ENCODE data around the gene APBA1.
"Not testable (repeated sequence)": the region's sequence is repeated elsewhere in the genome, so short reads cannot be mapped to it uniquely, and the experiment has no call there.

APBA1 gene

DNA sequence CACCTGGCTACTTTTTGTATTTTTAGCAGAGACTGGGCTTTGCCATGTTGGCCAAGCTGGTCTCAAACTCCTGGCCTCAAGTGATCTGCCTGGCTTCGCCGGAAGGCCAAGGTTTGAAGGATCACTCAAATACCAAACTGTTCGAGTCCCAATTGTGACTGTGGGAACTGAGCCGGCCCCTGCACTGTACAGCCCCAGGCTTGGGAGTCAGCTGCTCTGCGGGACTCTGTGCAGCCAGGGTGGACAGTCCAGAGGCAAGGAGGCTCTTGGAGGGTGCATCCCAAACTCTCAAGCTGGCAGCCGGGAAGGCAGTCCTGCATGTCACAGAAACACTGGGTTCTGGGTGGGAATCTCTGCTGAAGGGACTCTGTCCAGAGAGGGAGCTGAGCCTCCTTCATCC is 238.2 kb downstream of the APBA1 start:
- DNase-seq, result no peak

DNA sequence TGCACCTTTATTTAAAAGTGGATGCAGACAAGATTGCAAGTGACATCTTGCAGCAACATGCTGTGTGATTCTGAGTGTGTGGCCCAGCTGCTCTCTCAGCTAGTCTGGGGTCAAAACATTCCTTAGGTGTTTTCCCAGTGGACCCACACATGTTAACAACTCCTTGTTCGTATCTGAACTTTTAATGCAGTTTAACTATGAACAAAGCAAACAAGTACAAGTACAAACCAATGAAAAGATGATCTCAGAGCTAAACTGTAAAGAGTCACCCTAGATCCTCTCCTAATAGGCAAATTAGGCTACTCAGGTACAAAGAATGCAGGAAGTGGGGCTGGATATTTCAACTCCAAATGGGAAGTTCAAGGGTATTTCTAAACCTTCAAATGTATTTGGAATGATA is 238.8 kb downstream of the APBA1 start:
- DNase-seq, result no peak

DNA sequence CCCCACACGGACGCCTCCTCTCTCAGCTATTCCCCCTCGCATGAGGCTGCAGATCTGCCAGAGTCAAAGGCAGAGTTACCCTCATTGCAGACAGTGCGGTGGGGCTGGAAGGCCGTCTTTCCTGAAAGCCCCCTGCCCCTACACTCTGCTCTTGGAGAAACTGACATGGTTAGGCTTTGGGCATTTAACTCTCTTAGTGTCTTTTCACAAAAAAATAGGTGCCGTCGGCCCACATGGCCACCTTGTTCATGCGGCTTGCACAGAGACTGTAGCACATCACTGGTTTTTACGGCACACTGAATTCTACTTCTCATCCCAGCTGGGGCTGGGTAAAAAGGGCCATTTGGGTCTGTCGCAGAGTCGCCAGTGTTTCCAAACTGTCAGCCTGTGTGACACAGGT is 239.5 kb downstream of the APBA1 start:
- no peak for DNase-seq

DNA sequence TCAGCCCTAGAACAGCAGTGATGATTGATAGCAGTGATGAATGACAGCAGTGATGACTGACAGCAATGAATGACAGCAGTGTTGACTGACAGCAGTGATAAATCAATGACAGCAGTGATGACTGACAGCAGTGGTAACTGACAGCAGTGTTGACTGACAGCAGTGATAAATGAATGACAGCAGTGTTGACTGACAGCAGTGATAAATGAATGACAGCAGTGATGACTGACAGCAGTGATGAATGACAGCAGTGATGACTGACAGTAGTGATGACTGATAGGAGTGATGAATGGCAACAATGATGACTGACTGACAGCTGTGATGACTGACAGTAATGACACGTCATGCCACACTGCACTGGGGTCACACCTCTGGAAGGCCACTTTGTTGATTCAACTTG is 240.4 kb downstream of the APBA1 start:
- no peak for DNase-seq

DNA sequence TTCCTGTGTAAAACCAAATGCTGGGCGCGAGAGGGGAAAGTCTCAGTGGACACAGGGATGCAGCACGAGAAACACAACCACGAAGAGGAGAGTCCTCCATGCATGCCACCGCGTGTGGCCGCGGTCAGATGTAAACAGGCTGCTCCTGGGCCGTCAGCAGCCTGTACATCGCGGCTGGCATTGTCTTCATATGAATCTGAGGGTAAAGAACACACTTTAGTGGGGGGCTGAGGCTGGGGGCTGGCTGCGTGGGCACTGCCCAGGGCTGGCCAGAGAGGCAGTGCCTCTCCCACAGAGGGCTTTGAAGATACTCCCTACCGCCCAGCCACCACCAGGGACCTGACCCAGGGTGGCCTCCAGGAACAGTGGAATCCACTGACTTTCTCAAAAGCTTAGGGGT is 241.0 kb downstream of the APBA1 start:
- DNase-seq, result no peak

DNA sequence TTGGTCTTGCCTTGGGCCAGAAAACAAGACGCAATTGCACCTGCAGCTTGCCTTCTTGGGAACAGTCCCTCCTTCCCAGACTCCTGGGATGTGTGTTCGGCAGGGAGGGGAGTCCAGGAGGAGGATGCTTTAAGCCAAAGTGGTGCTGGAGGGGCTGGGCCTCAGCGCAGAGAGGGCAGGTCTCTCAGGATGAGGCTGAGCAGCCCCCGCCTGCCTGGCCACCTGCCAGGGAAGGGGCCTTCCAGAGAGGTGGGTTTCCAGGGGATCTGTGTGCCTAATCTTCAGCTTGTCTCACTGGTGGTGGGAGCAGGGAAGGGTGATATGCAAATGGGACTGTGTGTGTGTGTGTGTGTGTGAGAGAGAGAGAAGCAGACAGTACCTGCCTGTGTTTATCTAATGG is 242.0 kb downstream of the APBA1 start:
- DNase-seq, result no peak

DNA sequence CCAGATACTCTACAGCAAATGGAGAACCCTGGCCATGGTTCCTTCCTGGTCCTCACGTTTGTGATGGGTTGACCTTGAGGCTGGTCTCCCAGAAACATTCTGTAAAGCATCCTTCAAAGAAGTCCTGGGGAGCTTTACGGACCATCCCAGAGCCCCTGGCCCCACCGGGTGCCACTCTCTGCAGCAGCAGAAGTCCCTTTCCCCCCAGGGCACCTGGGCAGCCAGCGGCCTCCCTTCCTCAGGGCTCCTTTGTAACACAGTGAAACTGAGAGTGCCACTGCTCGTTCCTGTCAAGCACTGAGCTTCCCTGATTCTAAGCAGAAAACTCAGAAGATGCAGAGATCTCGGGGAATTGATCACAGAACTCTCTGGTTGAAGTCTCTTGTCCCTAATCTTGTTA is 242.9 kb downstream of the APBA1 start:
- DNase-seq, result no peak

DNA sequence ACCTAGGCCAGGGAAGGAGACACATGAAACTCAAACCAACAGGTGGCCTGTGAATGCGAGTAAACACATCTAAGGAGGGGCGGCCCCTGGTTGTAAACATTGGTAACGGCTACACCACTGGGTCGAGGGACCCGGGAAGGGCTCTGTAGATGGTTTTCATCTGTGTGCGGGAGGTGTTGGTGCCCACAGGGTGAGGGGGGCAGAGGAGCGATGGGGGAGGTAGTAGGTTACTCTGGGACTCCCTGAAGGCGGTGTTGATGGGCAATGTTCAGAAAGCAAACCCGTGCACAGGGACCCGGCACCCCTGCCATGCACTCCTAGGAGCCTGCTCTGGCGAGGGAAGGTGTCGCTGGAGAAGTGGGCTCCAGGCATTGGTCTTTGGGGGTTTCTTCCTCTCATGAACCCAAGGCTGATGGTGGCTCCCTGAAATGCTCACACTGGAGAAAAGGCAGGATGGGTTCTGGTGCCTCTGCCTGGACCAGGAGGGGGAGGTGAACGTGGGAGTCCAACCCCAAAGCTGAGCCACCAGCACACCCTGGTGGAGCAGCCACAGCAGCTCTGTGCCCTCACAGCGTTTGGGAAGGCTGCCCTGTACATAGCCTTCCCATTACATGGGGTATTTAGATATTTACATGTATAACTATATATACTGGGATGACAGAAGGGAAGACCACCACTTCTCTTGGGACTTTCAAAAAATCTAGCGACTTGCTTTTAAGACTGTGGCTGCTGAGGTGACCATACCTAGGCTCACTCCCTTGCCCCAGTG is 244.0 kb downstream of the APBA1 start:
- no peak for DNase-seq

DNA sequence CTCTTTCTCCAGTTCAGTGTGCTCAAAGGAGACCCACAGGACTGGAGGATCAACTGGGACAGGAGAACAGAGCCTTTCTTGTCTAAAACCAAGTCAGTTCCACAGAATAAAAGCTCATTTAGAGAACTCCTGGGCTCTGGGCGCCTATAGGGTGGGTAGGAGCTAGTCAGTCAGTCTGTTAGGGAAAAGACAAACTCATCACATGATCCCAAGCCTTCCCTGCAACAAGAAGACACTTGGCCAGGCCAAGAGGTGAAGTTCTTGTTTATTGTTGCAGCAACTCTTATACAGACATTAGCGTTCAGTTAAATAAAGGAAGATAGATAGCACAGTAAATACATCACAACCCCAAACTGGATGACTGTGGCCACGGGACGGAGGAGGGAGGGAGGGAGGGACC is 244.9 kb downstream of the APBA1 start:
- DNase-seq, result no peak

DNA sequence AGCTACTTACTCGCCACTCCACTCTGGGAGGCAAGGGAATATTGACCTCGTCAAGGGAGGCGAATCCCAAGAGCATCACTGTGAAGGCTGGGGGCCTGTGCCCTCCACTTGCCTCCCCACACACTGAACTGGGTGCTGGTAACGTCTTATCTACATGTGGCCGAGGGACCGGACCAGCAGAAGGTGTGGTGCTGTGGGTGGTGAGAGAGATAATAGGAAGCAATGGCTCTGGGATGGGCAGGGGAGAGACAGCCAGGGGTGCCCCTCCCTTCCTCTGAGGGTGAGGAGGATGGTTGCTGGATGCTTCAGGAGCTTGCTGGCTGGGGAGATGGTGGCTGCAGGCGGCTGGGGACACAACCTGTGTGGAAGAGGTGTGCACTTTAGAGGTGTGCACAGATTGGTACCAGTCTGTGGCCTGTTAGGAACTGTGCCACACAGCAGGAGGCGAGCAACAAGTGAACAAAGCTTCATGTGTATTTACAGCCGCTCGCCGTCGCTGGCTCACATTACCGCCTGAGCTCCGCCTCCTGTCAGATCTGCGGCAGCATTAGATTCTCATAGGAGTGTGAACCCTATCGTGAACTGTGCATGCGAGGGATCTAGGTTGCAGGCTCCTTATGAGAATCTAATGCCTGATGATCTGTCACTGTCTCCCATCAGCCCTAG is 246.9 kb downstream of the APBA1 start:
- DNase-seq, result no peak

DNA sequence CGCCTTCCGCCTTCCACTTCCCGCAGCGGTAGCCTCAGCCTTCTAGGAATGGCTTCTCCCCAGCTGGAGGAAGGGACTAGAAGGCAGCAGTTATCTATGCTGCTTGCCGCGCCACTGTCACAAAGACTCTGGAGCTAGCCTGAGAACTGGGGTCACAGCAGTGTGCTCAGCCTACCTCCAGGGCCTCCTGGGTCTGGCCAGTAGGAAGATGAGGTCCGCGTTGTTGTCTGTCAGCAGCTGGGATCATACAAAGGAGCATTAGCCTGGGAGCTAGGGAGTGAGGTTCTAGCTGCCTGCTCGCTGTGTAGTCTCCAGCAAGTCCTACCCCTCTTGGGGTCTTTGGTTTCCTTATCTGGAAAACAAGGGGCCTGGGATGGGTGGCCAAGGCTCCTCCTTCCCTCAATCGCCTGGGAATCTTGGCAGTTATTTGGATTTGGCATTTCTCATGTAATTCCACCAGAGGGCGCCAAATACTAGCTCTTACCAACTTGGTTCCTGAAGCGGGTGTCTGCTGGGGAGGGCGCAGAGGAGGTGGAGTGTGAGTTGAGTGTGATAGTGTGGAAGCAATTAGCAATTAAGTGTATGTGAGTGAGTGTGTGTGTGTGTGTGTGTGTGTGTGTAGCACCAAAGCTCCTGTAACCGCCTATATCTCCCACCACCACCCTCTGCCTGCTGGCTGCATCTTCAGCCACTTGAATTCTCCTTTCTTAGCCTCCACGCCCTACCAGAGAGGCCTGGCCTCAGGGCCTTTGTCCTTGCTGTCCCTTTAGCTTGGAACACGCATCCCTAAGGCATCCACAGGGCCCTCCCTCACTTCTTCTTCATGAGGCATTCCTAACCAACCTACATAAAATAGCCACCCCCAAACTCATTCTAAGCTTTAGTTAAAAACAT is 250.0 kb downstream of the APBA1 start:
- DNase-seq, result peak; percentile 35 to 38

DNA sequence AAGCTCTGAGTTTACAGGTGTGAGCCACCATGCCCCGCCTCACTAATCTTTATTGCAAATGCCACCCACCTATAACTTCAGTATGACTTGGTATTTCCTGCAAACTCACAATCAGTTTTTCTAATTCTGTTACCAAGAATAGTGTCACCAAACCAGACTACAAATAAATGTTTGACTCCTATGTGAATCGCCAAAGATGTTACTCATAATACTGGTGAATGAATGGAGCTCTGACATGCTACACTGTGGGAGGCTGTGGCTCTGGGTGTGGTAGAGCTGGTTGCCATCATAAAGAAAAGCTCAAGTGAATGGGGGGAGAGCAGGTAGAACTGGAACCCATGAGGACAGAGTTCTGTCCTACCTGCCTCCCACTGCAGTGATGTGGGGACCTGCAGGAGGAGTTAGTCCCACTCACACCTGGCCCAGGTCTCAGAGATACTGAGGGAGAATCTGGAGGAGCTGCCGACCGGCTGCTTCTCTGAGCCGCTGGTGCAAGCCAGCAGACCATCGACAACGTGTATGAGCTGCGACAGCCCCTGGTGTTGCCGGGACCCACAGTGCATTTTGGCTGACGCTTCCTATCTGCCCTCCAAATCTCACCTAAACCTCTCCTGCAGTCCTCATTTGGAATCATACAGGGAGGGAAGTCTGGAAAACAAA is 251.4 kb downstream of the APBA1 start:
- no peak for DNase-seq

DNA sequence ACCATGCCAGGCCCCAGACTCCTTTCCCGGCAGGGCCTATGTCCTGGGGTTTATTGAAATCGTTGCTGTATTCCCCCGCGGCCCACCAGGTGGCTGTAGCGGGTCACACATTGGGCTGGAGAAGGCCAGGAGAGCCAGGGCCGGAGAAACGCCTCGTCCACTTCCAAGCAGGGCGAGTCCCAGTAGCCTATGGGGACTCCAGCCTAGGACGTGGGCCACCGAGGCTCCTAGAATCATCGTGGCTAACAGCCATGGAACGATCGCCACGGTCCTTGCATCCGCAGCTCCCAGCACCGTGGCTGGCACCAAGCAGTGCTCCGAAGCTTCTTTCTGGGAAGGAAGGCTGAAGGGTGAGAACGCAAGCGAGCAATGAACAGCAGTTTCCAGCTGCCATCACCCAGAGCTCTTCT is 259.4 kb downstream of the APBA1 start:
- no peak for DNase-seq

DNA sequence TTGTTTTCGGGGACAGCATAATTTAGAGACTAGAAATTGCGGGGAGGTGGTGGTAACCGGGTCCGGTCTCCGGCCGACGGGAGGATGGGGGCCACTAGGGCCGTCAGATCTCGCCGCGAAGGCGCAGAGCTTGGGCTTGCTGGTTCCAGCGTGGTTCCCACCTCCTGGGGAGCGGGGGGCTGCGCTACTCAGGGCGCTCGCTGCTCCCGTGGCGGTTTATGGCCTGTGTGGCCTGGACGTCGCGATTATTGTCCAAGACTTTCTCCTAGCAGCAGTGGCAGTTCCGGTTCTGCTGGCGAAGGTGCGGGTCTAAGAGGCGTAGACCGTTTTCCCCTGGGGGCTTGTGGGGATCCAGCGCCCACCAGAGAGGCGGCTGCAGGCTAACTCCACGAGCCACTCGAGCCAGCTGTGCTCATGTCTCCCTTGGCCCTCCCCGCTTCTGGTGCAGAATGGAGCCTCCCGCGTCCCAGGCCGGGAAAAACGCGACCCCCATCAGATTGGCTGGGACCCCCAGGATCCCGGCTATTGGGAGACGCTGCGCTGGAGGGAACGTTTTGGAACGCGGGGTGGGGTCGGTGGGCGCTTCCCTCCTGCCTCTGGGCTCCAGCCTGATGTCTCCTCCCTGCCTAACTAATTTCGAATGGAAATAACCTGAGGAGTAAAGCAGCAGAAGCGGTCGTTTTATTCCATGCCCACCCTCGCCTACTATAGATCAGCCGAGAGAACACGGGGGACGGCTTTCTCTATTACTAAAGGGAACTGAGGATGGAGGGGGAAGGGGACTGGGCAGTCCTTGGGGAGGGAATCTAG is 260.0 kb downstream of the APBA1 start:
- no peak for DNase-seq

DNA sequence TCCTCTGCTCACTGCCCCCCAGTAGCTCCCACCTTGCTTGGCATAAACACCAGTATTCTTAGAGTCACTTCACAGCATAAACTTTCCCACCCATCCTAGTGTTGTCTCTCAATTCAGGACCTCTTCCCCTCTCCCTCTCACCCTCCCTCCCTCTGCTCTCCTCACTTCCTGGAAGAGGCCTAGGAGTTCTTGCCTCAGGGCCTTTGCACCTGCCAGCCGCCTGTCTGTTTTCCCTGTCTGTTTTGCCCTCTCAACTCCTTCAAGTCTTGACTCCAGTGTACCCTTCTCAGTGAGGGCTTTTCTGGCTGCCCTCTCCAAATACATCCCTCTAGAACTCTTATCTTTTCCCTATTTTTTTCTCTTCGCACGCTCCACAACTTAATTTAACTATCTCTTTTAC is 260.9 kb downstream of the APBA1 start:
- DNase-seq, result no peak

DNA sequence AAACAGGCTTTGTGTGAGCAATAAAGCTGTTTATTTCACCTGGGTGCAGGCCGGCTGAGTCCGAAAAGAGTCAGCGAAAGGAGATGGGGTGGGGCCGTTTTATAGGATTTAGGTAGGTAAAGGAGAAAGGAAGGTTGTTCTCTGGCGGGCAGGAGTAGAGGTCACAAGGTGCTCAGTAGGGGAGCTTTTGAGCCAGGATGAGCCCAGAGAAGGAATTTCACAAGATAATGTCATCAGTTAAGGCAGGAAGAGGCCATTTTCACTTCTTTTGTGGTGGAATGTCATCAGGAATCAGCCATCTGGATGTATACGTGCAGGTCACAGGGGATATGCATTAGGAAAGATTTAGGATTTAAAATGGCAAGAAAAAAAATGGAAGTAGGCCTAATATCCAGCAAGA is 262.2 kb downstream of the APBA1 start:
- DNase-seq, result not testable (repeated sequence)

DNA sequence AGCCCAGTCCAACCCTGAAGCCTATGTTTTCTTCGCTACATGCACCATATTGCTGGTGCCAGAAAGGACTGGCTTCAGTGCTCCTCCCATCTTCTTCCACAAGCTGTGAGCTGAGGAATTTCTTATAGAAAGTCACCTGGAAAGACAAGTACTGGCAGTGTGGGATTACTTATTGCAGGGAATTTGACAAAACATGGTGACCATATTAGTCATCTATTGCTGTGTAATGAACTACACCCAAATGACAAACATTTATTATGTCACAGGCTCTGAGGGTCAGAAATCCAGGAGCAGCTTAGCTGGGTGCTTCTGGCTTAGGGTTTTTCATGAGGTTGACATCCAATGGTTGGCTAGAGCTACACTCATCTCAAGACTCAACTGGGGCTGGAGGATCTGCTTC is 271.7 kb downstream of the APBA1 start:
- DNase-seq, result no peak

DNA sequence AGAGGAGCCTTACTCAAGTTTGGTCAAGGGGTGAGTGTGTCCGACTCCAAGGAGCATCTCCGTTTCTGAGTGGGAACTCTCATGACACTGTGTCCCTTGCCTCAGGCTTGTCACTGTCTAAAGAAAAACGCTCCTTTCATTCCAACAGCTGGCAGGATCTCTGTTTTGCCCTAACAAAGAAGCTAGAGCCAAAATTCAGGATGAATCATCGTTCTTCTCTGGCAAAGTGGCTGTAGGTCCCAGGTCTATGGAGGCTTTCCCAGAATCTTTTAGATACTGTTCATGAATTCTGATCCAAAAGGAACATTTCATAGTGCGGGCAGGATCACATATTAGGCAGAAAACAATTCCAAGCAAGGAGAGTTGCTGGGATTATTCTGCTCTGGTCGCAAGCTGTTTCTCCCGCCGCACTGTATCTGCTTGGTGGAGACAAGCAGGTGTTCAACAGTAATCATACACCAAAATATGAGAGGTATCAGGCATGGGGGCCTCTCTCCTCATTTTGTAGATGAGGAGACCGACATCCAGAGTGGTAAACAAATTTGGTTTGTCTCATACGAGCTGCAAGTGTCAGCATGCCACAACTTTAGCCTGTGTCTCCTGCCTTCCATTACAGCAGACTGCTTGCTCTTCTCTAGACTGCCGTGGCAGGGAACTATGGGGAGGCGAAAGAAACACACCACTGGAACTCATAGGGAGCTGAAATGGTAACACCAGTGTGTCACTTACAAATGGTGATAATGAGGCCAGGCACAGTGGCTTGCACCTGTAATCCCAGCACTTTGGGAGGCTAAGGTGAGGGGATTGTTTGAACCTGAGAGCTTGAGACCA is 274.6 kb downstream of the APBA1 start:
- DNase-seq, result no peak

DNA sequence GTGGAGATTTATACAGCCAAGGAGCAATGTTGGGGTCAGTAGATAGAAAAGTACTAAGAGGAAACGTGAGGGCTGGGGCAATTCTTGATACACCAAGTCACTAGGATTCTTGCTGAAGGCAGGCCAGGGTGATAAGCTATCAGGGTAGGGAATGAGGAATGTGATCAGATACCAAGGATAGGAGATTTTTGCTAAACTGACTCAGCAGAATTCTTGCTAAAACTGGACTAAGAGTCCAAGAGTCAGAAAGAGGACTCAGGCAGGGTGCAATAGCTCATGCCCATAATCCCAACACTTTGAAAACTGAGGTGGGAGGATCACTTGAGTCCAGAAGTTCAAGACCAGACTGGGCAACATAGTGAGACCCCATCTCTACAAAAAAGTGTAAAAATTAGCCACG is 275.4 kb downstream of the APBA1 start:
- no peak for DNase-seq

DNA sequence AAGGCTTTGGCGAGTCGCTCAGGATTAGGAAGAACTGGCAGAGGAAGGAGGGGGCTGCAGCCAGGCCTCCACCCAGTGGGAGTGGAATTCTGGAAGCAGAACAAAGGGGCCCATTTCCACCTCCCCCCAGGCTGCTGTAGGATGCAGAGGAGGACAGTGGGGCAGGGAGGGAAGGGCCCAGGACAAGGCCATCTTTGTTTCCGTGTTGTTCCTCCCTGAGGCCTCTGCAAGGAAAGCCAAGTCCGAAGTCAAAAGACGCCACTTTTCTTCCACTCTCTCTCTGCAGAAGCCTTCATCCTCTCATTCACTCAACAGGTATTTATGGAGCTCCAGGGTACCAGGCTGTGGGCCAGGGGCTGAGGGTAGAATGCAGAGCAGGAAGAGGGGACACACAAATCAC is 276.5 kb downstream of the APBA1 start:
- no peak for DNase-seq

DNA sequence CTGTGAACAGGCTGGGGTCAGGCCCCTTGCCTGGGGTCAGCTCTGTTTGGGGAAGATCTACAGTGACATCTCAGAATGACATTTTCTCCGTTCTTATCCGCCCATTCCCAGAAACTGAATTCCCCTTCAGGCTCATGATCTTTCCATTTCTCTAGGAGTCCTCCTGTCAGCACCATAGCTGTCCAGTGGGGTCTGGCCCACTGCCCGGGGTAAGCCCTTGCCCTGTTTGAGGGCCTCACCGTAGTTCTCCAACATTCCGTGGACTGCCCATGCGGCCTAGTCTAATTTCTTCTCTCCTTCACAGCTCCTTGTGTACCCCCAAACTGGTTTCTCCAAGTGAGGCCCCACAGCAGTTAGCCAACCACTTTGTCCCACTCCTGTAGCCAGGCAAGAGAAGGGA is 278.7 kb downstream of the APBA1 start:
- no peak for DNase-seq

Data from activated CD4-positive, alpha-beta T cell treated with anti-CD3 and anti-CD28 coated beads for 4 hours (primary cell).